ENCODE results near the gene UBASH3B.

The UBASH3B gene

DNA sequence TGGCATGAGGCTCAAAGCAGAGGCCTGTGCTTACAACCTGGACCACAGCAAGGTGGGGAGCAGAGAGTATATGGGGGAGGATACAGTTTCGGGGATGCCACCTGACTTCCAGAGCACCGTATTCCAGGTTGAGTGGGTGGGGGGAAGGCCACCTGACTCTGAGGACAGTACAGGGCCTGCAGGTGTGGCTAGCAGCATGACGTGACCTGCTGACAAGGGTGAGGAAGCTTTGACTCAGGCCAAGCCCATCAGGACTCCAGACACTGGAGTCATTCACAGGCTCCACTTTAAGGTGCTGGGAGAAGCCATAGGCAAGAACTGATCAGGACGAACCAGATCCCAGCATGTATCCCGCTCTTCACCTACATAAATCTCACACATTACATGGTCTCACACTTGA, 148.2 kb downstream of the UBASH3B start:
- TF ChIP-seq, protein P1, sequence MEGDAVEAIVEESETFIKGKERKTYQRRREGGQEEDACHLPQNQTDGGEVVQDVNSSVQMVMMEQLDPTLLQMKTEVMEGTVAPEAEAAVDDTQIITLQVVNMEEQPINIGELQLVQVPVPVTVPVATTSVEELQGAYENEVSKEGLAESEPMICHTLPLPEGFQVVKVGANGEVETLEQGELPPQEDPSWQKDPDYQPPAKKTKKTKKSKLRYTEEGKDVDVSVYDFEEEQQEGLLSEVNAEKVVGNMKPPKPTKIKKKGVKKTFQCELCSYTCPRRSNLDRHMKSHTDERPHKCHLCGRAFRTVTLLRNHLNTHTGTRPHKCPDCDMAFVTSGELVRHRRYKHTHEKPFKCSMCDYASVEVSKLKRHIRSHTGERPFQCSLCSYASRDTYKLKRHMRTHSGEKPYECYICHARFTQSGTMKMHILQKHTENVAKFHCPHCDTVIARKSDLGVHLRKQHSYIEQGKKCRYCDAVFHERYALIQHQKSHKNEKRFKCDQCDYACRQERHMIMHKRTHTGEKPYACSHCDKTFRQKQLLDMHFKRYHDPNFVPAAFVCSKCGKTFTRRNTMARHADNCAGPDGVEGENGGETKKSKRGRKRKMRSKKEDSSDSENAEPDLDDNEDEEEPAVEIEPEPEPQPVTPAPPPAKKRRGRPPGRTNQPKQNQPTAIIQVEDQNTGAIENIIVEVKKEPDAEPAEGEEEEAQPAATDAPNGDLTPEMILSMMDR (conservative IDR thresholded peaks at IDR 0.05; ENCODE audit: low read length): no peak
- no peak for TF ChIP-seq EZH2phosphoT487 (IDR thresholded peaks at IDR 0.05; ENCODE audit: borderline replicate concordance)
- Histone ChIP-seq H3K9me2 (replicated peaks; ENCODE audit: low read depth, low read length) (no peaks in the 10 kb centered on the region), H3K27me3 (ENCODE audit: insufficient read depth, low read length, poor library complexity, severe bottlenecking) (no peaks in the 10 kb centered on the region), H3F3A (ENCODE audit: low read depth) (no peaks in the 10 kb centered on the region), H3K4me2 (ENCODE audit: low read depth, low read length, poor library complexity, severe bottlenecking) (no peak overlapping the region), H2AFZ (ENCODE audit: low read length) (no peak overlapping the region), H3K79me2 (ENCODE audit: insufficient read depth, low read length) (no peaks in the 10 kb centered on the region), H3K4me3 (ENCODE audit: low read length, poor library complexity, severe bottlenecking) (no peak overlapping the region), H3K36me3 (ENCODE audit: insufficient read depth, low read length) (peaks cover 82% of the 10 kb centered on the region), H3K4me1 (ENCODE audit: insufficient read depth, low read length, poor library complexity, severe bottlenecking) (peaks cover 23% of the 10 kb centered on the region), H3K9me3 (ENCODE audit: insufficient read depth, low read depth, low read length) (no peaks in the 10 kb centered on the region), H4K20me1 (ENCODE audit: insufficient read depth, low read length, poor library complexity, severe bottlenecking) (no peaks in the 10 kb centered on the region), H3K9ac (ENCODE audit: low read depth, low read length, poor library complexity, severe bottlenecking) (no peak overlapping the region)

DNA sequence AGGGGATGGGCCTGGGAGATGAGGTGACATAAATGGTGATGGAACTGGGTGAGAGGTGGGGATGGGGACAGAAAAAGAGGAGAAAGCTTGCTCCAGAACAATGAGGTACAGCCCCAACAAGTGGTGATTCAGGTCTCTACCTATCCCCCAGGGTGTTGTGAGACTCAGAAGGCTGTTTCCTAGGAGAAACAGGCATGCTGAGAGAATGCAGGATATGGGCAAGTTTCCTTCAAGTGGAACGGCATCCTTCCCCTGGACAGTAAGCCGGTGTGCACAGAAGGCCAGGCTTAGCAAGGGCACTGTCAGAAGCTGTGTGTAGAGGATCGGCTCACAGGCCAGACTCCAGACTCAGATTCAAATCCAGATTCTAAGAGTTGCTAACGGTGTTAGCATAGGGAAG, 148.6 kb downstream of the UBASH3B start:
- Histone ChIP-seq H3F3A (ENCODE audit: low read depth) (no peaks in the 10 kb centered on the region), H3K9ac (ENCODE audit: low read depth, low read length, poor library complexity, severe bottlenecking) (no peak overlapping the region), H3K4me1 (ENCODE audit: insufficient read depth, low read length, poor library complexity, severe bottlenecking) (peaks cover 23% of the 10 kb centered on the region), H3K27me3 (ENCODE audit: insufficient read depth, low read length, poor library complexity, severe bottlenecking) (no peaks in the 10 kb centered on the region), H4K20me1 (ENCODE audit: insufficient read depth, low read length, poor library complexity, severe bottlenecking) (no peaks in the 10 kb centered on the region), H3K36me3 (ENCODE audit: insufficient read depth, low read length) (peaks cover 78% of the 10 kb centered on the region), H3K4me2 (ENCODE audit: low read depth, low read length, poor library complexity, severe bottlenecking) (no peak overlapping the region), H2AFZ (ENCODE audit: low read length) (no peak overlapping the region), H3K79me2 (ENCODE audit: insufficient read depth, low read length) (no peaks in the 10 kb centered on the region), H3K4me3 (ENCODE audit: low read length, poor library complexity, severe bottlenecking) (no peak overlapping the region), H3K9me3 (ENCODE audit: insufficient read depth, low read depth, low read length) (no peaks in the 10 kb centered on the region), H3K9me2 (replicated peaks; ENCODE audit: low read depth, low read length) (no peaks in the 10 kb centered on the region)
- TF ChIP-seq EZH2phosphoT487 (IDR thresholded peaks at IDR 0.05; ENCODE audit: borderline replicate concordance): no peak
- TF ChIP-seq, protein P1 (conservative IDR thresholded peaks at IDR 0.05; ENCODE audit: low read length): no peak

DNA sequence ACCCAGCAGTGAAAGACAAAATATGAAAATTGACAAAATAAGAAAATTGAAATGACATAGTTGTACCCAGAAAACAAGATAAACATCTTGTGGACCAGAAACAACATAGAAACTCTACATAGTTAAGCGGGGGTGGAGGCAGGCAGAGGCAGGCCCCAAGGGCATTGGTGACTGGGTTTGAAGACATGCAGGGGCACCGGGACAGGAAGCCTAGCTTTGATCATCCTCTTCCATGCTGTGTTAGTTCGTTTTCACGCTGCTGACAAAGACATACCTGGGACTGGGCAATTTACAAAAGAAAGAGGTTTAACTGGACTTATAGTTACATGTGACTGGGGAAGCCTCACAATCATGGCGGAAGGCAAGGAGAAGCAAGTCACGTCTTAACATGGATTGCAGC, 149.3 kb downstream of the UBASH3B start:
- peaks cover 23% of the 10 kb centered on the region for H3K4me1 ChIP-seq (ENCODE audit: insufficient read depth, low read length, poor library complexity, severe bottlenecking)
- H4K20me1 ChIP-seq (ENCODE audit: insufficient read depth, low read length, poor library complexity, severe bottlenecking): no peaks in the 10 kb centered on the region
- H3F3A ChIP-seq (ENCODE audit: low read depth): no peaks in the 10 kb centered on the region
- TF ChIP-seq EZH2phosphoT487 (IDR thresholded peaks at IDR 0.05; ENCODE audit: borderline replicate concordance): no peak
- H3K9me2 ChIP-seq (replicated peaks; ENCODE audit: low read depth, low read length): no peaks in the 10 kb centered on the region
- no peaks in the 10 kb centered on the region for H3K27me3 ChIP-seq (ENCODE audit: insufficient read depth, low read length, poor library complexity, severe bottlenecking)
- H2AFZ ChIP-seq (ENCODE audit: low read length): no peak overlapping the region
- H3K9ac ChIP-seq (ENCODE audit: low read depth, low read length, poor library complexity, severe bottlenecking): no peak overlapping the region
- no peak overlapping the region for H3K4me2 ChIP-seq (ENCODE audit: low read depth, low read length, poor library complexity, severe bottlenecking)
- peaks cover 78% of the 10 kb centered on the region for H3K36me3 ChIP-seq (ENCODE audit: insufficient read depth, low read length)
- H3K4me3 ChIP-seq (ENCODE audit: low read length, poor library complexity, severe bottlenecking): no peak overlapping the region
- H3K9me3 ChIP-seq (ENCODE audit: insufficient read depth, low read depth, low read length): no peaks in the 10 kb centered on the region
- no peaks in the 10 kb centered on the region for H3K79me2 ChIP-seq (ENCODE audit: insufficient read depth, low read length)

DNA sequence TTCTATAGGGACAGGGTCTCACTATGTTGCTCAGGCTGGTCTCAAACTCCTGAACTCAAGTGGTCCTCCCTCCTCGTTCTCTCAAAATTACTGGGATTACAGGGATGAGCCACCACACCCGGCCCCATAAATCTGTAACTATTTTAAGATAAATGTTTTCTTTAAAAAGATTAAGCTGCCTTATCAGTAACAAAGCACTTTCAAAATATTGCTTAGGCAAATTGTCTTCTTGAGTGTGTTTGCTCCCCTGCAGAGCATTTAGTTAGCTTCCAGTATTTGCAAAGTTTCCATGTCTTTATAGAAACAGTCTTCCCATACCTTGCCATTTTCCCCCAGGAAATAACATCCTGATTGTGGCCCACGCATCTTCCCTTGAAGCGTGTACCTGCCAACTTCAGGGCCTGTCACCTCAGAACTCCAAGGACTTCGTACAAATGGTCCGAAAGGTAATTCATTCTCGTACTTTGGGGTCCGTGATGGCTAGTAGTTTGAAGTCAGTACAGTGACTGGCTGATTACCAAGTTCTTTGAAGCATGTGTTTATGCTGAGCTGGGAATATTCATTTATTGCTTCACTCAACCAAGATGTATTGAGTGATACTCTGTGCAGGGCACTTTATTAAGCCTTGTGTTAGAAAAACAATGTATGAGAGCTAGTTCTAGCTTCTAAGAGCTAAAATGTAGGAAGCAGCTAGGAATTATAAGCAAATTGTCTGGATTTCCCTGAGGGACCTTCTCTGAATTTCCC, 152.4 kb downstream of the UBASH3B start:
- H3F3A ChIP-seq (ENCODE audit: low read depth): no peaks in the 10 kb centered on the region
- H2AFZ ChIP-seq (ENCODE audit: low read length): no peak overlapping the region
- peak overlapping the region; percentile 15 for H3K9ac ChIP-seq (ENCODE audit: low read depth, low read length, poor library complexity, severe bottlenecking)
- H3K4me2 ChIP-seq (ENCODE audit: low read depth, low read length, poor library complexity, severe bottlenecking): peak overlapping the region; percentile 30
- no peak for TF ChIP-seq EZH2phosphoT487 (IDR thresholded peaks at IDR 0.05; ENCODE audit: borderline replicate concordance)
- TF ChIP-seq, protein P1 (conservative IDR thresholded peaks at IDR 0.05; ENCODE audit: low read length): no peak
- H4K20me1 ChIP-seq (ENCODE audit: insufficient read depth, low read length, poor library complexity, severe bottlenecking): no peaks in the 10 kb centered on the region
- peaks cover 23% of the 10 kb centered on the region for H3K4me1 ChIP-seq (ENCODE audit: insufficient read depth, low read length, poor library complexity, severe bottlenecking)
- no peaks in the 10 kb centered on the region for H3K27me3 ChIP-seq (ENCODE audit: insufficient read depth, low read length, poor library complexity, severe bottlenecking)
- no peaks in the 10 kb centered on the region for H3K9me3 ChIP-seq (ENCODE audit: insufficient read depth, low read depth, low read length)
- H3K36me3 ChIP-seq (ENCODE audit: insufficient read depth, low read length): peaks cover 79% of the 10 kb centered on the region
- H3K9me2 ChIP-seq (replicated peaks; ENCODE audit: low read depth, low read length): no peaks in the 10 kb centered on the region
- no peaks in the 10 kb centered on the region for H3K79me2 ChIP-seq (ENCODE audit: insufficient read depth, low read length)
- no peak overlapping the region for H3K4me3 ChIP-seq (ENCODE audit: low read length, poor library complexity, severe bottlenecking)
